GM18951 (cell line): ENCODE data around the gene CD81.
"Not testable (repeated sequence)": the region's sequence is repeated elsewhere in the genome, so short reads cannot be mapped to it uniquely, and the experiment has no call there.

ENCODE experiments used
- POLR2A ChIP-seq: IDR thresholded peaks from 4 replicates; pipeline ENCODE4 v1.6.1; 2011; ENCODE audit warnings: mild to moderate bottlenecking; ENCODE audit not compliant: insufficient read length, insufficient read depth; ENCODE audit errors: extremely low read depth
- in situ Hi-C: fragments of 300-500 bp; cut with MboI; formaldehyde crosslinking; loops from one replicate; pipeline ENCODE4 v1.12.0; 2022; ENCODE audit warnings: low sequenced_read_pairs, mixed read lengths, inconsistent platforms; ENCODE audit not compliant: unreplicated experiment

The CD81 gene, protein sequence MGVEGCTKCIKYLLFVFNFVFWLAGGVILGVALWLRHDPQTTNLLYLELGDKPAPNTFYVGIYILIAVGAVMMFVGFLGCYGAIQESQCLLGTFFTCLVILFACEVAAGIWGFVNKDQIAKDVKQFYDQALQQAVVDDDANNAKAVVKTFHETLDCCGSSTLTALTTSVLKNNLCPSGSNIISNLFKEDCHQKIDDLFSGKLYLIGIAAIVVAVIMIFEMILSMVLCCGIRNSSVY

DNA sequence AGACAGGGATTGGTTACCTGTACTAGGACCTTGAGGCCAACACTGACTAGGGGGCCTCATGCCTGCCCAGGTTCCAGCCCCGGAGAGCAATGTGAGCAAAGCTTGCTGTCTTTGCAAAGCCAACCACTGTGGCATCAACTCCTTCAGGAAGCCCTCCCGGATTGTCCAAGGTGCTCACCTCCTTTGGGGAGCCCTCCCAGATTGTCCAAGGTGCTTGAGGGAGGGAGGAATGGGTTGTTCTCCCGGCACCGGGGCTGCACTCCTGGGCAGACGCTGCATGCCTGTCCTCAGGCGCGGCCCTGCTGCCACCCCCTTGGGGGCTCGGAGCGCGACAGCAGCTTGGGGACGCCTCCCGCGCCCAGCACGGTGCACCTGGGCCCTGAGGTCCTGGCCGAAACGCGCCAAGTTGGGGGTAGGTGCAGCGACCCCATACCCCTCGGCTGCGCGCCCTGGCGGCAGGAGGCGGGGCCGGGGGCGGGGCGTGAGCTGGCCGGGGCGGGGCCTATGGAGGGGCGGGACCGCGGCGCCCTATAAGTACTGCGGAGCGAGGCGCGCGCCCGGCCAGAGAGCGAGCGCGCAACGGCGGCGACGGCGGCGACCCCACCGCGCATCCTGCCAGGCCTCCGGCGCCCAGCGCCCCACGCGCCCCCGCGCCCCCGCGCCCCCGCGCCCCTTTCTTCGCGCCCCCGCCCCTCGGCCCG, at the start of gene CD81:
Gene CD81 (plus strand): TSS at position 560 of the 701 bp plus-strand sequence. CDS start 240 bp downstream, outside the sequence.
- in situ Hi-C loops, result no loop called here
- TF ChIP-seq POLR2A, result peak; percentile 90

DNA sequence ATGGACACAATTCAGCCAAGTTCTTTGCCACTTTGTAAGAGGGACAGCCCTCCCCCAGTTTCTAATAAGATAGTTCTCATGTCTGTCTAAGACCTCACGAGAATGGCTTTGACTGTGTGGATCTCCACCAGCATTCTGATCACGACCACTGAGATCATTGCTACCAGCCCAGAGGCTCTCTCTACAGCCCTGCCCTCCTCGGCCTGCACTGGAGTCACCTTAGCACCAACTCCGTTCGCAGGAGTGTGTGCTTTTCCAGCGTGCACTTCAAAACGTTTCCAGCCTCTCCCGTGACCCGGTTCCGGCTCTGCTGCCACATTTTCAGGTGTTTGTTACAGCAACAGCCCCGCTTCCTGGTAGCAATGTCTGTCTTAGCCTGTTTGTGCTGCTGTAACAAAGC, 49.1 kb upstream of the CD81 start:
- TF ChIP-seq POLR2A, result no peak
- in situ Hi-C loops, result no loop called here

DNA sequence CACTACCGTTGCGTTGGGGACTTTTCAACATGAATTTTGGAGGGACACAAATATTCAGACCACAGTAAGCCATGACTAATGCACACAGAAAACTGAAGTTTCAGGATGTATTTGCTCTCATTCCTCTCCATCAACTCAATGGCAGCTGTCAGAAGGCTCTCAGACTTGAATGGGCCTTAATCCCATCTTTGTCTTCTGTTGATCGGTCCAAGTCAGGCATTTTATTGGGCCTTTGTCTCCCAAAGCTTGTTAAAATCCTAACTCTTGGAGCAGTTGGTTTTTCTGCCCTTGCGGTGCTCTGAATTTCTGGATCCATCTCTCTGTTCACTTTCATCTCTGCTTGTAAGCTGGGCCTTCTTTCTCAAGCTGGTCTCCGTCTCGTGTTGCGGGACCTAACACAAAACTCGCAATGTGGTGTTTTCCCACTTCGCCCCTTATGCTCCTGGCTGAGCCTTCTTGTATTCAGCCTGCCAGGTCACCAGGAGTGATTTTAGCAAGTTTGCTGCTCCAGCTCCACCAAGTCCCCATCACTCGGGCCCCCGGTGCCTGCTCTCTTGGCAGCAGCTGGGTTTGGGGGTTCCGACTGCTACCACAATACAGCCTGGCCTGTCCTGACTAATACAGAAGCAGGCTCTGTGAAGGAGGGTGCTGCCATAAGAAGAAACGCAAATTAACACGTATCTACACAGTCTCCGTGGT, 48.3 kb upstream of the CD81 start:
- in situ Hi-C loops, result no loop called here
- TF ChIP-seq POLR2A, result no peak

DNA sequence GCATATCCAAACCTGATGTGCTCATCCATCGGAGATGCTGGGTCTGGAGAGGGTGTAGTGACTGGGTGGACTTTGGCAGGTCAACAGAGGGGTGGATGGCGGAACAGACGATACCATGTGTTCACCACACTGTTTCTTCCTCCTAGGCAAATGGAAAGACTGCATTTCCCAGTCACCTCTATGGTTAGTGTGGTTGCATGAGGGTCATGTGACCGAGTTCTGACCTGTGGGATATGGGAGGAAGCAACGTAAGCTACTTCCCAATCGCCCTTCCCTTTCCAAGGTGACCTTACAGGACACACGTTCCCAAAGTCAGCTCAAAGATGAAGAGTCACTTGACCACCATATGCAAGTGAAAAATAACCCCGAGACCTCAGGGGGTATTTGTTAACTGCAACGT, 47.6 kb upstream of the CD81 start:
- TF ChIP-seq POLR2A, result no peak

DNA sequence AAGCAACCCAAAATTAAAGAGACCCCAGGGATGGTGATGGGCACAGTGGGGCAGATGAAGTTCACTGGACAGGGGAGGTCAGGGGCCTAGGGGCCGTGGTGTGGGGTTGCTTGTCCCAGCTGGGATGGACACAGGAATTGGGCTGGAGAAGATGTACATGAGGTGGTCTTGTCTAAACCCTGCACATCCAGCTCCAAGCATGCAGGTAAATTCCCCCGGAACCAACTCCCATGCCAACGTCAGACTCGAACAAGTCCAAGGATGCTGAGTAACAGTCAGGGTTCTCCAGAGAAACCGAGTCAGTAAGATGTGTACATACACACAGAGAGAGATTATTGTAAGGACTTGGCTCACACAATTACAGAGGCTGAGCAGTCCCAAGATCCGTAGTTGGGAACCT, 46.4 kb upstream of the CD81 start:
- in situ Hi-C loops, result no loop called here

More for the DNA sequence above, 47.6 kb upstream of the CD81 start:
- in situ Hi-C loops, result no loop called here

DNA sequence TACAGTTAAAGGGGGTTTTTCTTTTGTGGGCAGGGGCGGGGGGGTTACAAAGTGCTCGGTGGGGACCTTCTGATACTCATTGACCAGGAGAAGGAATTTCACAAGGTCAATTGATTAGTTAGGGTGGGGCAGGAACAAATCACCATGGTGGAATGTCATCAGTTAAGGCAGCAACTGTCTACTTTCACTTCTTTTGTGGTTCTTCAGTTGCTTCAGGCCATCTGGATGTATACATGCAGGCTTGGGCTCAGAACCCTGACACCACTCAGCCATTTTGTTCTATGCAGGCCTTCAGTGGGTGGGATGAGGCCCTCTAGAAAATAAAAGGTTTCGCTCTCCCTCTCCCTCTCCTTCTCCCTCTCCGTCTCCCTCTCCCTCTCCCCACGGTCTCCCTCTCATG, 45.7 kb upstream of the CD81 start:
- in situ Hi-C loops, result no loop called here
- no peak for TF ChIP-seq POLR2A

More for the DNA sequence above, 46.4 kb upstream of the CD81 start:
- no peak for TF ChIP-seq POLR2A

DNA sequence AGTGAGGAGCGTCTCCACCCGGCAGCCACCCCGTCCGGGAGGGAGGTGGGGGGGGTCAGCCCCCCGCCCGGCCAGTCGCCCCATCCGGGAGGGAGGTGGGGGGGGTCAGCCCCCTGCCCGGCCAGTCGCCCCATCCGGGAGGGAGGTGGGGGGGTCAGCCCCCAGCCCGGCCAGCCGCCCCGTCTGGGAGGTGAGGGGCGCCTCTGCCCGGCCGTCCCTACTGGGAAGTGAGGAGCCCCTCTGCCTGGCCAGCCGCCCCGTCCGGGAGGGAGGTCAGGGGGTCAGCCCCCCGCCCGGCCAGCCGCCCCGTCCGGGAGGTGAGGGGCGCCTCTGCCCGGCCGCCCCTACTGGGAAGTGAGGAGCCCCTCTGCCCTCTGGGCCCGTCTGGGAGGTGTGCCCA, 44.5 kb upstream of the CD81 start:
- in situ Hi-C loops, result not testable (repeated sequence)

DNA sequence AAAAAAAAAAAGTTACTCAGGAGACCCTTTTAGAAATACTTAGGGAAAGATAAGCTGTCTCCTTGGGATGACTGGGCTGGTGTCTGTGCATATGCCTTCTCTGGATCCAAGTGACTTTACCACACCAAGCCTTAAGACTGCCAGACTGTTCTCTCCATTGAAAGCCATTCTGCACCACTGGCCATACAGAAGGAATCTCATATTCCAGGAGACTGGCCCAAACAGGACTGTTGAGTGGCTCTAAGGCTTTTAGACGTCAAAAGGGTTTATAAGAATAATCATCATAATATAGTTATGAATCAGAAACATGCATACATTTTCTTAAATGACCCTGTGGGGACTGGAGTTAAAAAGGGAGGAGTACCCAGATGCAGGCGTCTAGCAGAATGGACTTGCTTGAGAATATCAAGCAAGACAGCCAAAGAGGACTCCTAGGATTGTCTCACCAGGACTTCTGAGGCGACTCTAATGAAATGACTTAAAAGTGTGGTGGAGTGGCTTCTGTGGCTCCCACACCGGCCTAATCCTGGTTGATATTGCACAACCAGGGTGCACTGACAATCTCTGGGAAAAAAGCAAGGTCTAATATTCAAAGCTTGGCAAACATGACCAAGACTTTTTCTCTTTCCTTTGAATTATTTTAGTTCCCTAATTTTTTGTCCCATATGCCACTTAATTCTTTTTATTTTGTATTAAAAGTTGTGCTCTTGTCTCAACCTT, 43.5 kb upstream of the CD81 start:
- in situ Hi-C loops, result not testable (repeated sequence)

DNA sequence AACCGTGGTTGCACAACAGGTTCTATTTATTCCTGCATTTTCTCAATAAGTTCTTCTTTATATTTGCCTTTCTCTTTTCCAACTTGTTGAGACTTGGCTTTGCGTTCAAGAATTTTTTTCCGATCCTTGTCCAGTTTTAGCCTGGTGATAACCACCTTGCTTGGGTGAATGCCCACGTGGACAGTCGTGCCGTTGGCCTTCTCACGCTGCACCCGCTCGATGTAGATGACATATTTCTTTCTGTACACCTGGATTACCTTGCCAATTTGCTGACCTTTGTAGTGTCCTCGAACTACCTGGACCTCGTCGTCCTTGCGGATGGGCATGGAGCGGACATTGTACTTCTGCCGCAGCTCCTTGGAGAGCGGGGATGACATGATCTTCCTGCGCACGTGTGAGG, 41.8 kb upstream of the CD81 start:
- in situ Hi-C loops, result not testable (repeated sequence)

DNA sequence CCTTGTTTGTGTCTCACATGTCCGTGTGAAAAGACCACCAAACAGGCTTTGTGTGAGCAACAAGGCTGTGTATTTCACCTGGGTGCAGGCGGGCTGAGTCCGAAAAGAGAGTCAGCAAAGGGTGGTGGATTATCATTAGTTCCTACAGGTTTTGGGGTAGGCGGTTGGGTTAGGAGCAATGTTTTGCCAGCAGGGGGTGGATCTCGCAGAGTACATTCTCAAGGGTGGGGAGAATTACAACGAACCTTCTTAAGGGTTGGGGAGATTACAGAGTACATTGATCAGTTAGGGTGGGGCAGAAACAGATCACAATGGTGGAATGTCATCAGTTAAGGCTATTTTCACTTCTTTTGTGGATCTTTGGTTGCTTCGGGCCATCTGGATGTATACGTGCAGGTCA, 38.4 kb upstream of the CD81 start:
- in situ Hi-C loops, result not testable (repeated sequence)

DNA sequence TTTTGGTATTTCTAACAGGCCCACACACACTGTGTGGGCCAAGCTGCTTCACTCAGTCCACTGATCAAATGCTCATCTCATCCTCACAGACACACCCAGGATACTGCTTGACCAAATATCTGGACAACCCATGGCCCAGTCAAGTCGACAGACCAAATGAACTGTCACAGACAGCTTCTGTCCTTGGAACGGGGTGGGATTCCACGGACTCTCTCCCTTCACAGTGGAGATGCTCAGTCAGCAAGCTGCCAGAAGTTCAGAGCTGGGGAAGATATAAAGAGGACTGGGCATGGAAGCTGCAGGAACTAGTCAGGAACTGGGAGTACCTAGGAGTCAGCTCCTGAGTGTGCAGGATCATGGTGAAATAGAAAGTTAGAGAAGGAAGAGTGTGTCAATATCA, 34.6 kb upstream of the CD81 start:
- in situ Hi-C loops, result no loop called here
- TF ChIP-seq POLR2A, result no peak

DNA sequence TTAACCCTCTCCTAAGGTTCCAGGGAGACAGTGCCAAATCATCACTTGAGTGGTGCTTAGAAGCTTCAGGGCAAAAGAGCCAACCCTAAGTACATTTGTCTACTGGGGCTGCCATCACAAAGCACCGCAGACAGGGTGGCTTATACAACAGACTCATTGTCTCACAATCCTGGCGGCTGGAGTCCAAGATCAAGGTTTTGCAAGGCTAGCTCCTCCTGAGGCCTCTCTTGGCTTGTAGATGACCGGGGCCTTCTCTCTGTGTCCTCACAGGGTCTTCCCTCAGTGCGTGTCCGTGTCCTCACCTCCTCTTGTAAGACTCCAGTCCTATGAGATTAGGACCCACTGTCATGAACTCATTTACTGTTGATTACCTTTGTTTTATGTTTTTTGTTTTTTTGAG, 34.1 kb upstream of the CD81 start:
- in situ Hi-C loops, result no loop called here
- TF ChIP-seq POLR2A, result no peak

DNA sequence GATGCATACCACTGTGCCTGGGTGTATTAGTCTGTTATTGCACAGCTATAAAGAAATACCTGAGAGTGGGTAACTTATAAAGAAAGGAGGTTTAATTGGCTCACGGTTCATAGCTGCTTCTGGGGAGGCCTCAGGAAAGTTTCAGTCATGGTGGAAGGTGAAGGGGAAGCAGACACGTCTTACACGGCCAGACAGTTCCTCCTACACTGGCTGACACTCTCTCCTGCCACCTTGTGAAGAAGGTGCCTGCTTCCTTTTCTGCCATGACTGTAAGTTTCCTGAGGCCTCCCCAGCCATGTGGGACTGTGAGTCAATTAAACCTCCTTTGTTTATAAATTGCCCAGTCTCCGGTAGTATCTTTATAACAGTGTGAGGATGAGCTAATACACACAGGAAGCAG, 33.6 kb upstream of the CD81 start:
- in situ Hi-C loops, result no loop called here
- no peak for TF ChIP-seq POLR2A

DNA sequence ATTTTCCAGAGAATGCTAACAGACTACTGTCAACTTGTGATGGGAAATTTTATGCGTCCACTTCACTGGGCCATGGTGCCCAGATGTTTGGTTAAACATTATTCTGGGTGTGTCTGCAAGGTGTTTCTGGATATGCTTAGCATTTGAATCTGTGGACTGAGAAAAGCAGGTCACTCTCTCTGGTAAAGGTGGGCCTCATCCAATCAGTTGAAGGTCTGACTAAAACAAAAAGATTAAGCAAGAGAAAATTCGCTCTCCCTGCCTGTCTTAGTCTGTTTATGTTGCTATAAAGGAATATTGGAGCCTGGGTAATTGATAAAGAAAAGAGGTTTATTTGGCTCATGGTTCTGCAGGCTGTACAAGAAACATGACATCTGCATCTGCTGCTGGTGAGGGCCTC, 32.1 kb upstream of the CD81 start:
- in situ Hi-C loops, result no loop called here
- no peak for TF ChIP-seq POLR2A

DNA sequence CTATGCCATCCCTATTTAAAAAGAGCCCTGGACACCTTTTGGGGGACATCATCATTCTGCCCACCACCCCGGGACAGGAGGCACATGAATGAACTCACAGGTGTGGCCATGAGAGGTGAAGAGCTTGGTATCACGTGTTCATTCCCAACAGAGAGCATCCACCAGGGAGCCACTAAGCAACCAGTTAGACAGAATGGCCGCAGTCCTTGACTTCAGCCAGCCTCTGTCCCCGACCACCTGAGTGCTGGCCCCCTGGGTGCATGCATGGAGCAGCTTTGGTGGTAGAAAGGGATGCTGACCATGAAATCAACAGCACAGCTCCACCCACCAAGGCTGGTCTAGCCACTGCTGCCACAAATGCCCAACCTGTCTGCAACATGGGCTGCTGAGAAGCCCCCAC, 31.1 kb upstream of the CD81 start:
- TF ChIP-seq POLR2A, result no peak
- in situ Hi-C loops, result no loop called here
